DND-41 (cell line): ENCODE measurements around the gene P2RX1.
A peak's percentile ranks its signal among the peaks of the same experiment; 100 is the strongest.

Experiments used
- ATAC-seq: fragments of 200-7000 bp; cut with Tn5 transposase; 3 replicates; pipeline ENCODE4 v1.9.1; 2021; ENCODE audit warnings: low read depth; ENCODE audit not compliant: insufficient read depth
- DNase-seq: peaks from one replicate; pipeline ENCODE4 v3.0.0-alpha.2; 2020
- H2AFZ ChIP-seq: 2 replicates; pipeline ENCODE4 v1.6.0; 2012; ENCODE audit warnings: low read depth, low read length
- H3K27ac ChIP-seq: 2 replicates; pipeline ENCODE4 v1.5.1; 2012; ENCODE audit warnings: low read length, inconsistent platforms
- H3K27me3 ChIP-seq: fragments of 200-600 bp; sonication (generic); 2 replicates; pipeline ENCODE4 v1.6.0; 2012; ENCODE audit warnings: low read length, mild to moderate bottlenecking, inconsistent platforms; ENCODE audit not compliant: insufficient read depth, poor library complexity
- H3K36me3 ChIP-seq: 2 replicates; pipeline ENCODE4 v1.5.1; 2012; ENCODE audit warnings: low read length, inconsistent platforms; ENCODE audit not compliant: insufficient read depth
- H3K4me1 ChIP-seq: 2 replicates; pipeline ENCODE4 v1.5.1; 2012; ENCODE audit warnings: mild to moderate bottlenecking, low read length; ENCODE audit not compliant: insufficient read depth
- H3K4me2 ChIP-seq: 2 replicates; pipeline ENCODE4 v1.6.0; 2012; ENCODE audit warnings: mild to moderate bottlenecking, moderate library complexity, low read length, inconsistent platforms; ENCODE audit not compliant: insufficient read depth
- H3K4me3 ChIP-seq, 2 experiments: fragments of 200-600 bp in 1 of 2; shearing (Covaris generic) in 1 of 2; 2 replicates each; pipeline ENCODE4 v1.5.1; 2012 to 2016; ENCODE audit warnings: inconsistent platforms in 2 of 2, low read length in 2 of 2, mild to moderate bottlenecking in 2 of 2, low read depth in 1 of 2, moderate library complexity in 1 of 2
- H3K79me2 ChIP-seq: 2 replicates; pipeline ENCODE4 v1.6.0; 2012; ENCODE audit warnings: low read length, inconsistent platforms; ENCODE audit not compliant: insufficient read depth
- H3K9ac ChIP-seq: 2 replicates; pipeline ENCODE4 v1.6.0; 2012; ENCODE audit warnings: low read depth, mild to moderate bottlenecking, inconsistent platforms, low read length, moderate library complexity
- H3K9me3 ChIP-seq: 2 replicates; pipeline ENCODE4 v1.5.1; 2012; ENCODE audit warnings: low read length, moderate library complexity, mild to moderate bottlenecking, inconsistent platforms; ENCODE audit not compliant: insufficient read depth, severe bottlenecking
- H4K20me1 ChIP-seq: 2 replicates; pipeline ENCODE4 v1.6.0; 2012; ENCODE audit warnings: low read length; ENCODE audit not compliant: insufficient read depth
- EZH2 ChIP-seq: IDR thresholded peaks from 3 replicates; pipeline ENCODE4 v1.6.1; 2012; ENCODE audit warnings: borderline replicate concordance, low read depth, mild to moderate bottlenecking, moderate library complexity, low read length, inconsistent platforms; ENCODE audit not compliant: severe bottlenecking
- TF ChIP-seq, protein P1 (sequence below): IDR thresholded peaks from 2 replicates; pipeline ENCODE4 v1.5.1; 2012; ENCODE audit warnings: borderline replicate concordance, low read length, moderate library complexity, mild to moderate bottlenecking; ENCODE audit not compliant: poor library complexity, severe bottlenecking; ENCODE audit errors: extremely low read depth

P2RX1 gene

DNA sequence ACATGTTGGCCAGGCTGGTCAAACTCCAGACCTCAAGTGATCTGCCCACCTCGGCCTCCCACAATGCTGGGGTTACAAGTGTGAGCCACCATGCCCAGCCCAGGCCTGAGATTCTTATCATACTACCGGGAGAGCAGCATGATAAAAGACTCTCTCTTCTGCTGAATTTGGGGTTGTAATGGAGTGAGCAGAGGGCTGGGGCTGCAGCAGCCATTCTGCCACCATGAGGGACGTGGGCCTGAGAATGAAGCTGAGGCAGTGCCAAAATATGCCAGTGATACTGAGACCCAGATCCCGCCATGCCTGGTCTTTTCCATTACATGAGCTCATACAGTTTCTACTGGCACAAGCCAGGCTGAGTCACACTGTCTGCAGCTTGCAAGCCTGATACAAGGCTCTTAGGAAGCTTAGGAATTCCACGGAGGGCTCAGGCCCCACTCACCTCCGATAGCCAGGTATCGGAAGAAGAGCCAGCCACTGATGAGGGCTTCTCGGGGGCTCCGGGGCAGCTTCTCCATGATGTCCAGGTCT, 19.6 kb upstream of the P2RX1 start:
- no peak overlapping the region for H3K4me2 ChIP-seq
- H3K79me2 ChIP-seq: peaks cover 7% of the 10 kb centered on the region; the same call in 1 of the 2 replicates
- no peak for TF ChIP-seq EZH2
- TF ChIP-seq, protein P1, sequence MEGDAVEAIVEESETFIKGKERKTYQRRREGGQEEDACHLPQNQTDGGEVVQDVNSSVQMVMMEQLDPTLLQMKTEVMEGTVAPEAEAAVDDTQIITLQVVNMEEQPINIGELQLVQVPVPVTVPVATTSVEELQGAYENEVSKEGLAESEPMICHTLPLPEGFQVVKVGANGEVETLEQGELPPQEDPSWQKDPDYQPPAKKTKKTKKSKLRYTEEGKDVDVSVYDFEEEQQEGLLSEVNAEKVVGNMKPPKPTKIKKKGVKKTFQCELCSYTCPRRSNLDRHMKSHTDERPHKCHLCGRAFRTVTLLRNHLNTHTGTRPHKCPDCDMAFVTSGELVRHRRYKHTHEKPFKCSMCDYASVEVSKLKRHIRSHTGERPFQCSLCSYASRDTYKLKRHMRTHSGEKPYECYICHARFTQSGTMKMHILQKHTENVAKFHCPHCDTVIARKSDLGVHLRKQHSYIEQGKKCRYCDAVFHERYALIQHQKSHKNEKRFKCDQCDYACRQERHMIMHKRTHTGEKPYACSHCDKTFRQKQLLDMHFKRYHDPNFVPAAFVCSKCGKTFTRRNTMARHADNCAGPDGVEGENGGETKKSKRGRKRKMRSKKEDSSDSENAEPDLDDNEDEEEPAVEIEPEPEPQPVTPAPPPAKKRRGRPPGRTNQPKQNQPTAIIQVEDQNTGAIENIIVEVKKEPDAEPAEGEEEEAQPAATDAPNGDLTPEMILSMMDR: no peak
- no peak overlapping the region for H3K27ac ChIP-seq
- H3K9ac ChIP-seq: no peak overlapping the region
- H3K4me1 ChIP-seq: no peaks in the 10 kb centered on the region
- no peaks in the 10 kb centered on the region for H3K9me3 ChIP-seq
- H3K36me3 ChIP-seq: peaks cover 91% of the 10 kb centered on the region
- peaks cover 27% of the 10 kb centered on the region for H4K20me1 ChIP-seq
- no peak overlapping the region for H2AFZ ChIP-seq
- ATAC-seq (no peak), DNase-seq (no peak)
- no peaks in the 10 kb centered on the region for H3K27me3 ChIP-seq
- no peak overlapping the region for H3K4me3 ChIP-seq

DNA sequence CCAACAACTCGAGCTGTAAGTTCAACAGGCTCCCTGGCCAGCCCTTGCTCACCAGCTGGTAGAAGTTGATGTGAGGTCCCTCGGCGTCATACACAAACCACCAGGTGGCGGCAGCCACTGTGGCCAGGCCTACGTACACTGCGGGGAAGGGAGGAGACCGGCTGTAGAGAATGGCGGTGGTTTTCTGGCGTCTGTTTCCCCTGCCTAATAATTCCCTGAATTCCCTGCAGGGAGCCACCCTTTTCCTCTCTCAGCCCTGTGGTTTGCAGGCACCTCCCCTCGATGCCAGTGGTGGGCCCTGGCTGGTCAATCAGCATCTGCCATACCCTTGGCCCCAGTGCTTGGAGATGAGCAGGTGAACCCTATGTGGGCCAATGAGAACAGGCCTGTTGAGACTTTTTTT, 18.9 kb upstream of the P2RX1 start:
- peaks cover 7% of the 10 kb centered on the region; the same call in 1 of the 2 replicates for H3K79me2 ChIP-seq
- H3K27me3 ChIP-seq: no peaks in the 10 kb centered on the region
- no peak overlapping the region for H3K9ac ChIP-seq
- H4K20me1 ChIP-seq: peaks cover 29% of the 10 kb centered on the region
- peaks cover 93% of the 10 kb centered on the region for H3K36me3 ChIP-seq
- no peak for TF ChIP-seq EZH2
- TF ChIP-seq, protein P1: peak; percentile 70
- peak; percentile 55 for DNase-seq
- H3K9me3 ChIP-seq: no peaks in the 10 kb centered on the region
- ATAC-seq: peak; percentile 69
- no peaks in the 10 kb centered on the region for H3K4me1 ChIP-seq
- no peak overlapping the region for H2AFZ ChIP-seq
- no peak overlapping the region for H3K4me2 ChIP-seq
- H3K27ac ChIP-seq: no peak overlapping the region
- no peak overlapping the region for H3K4me3 ChIP-seq

DNA sequence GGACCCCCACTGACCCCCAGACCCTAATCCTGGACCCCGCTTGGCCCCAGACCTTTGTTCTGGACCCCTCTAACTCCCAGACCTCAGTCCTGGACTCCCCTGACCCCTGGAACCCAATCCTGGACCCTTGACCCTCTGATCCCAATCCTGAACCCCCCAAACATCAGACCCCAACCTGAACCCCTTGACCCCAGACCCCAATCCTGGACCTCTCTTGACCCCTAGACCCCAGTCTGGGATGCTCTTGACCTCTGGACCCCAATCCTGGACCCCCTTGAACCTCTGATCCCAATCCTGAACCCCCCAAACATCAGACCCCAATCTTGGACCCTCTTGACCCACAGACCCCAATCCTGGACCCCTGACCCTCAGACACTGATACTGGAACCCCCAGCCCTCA, 13.5 kb upstream of the P2RX1 start:
- Histone ChIP-seq H3K27ac (no peak overlapping the region), H3K27me3 (no peaks in the 10 kb centered on the region), H3K79me2 (no peaks in the 10 kb centered on the region), H3K4me2 (no peak overlapping the region), H3K4me1 (no peaks in the 10 kb centered on the region), H2AFZ (no peak overlapping the region), H4K20me1 (peaks cover 32% of the 10 kb centered on the region), H3K4me3 (no peak overlapping the region), H3K36me3 (peaks cover 93% of the 10 kb centered on the region), H3K9me3 (no peaks in the 10 kb centered on the region), H3K9ac (no peak overlapping the region)
- no peak for DNase-seq
- ATAC-seq: no peak
- no peak for TF ChIP-seq EZH2
- TF ChIP-seq, protein P1: no peak

DNA sequence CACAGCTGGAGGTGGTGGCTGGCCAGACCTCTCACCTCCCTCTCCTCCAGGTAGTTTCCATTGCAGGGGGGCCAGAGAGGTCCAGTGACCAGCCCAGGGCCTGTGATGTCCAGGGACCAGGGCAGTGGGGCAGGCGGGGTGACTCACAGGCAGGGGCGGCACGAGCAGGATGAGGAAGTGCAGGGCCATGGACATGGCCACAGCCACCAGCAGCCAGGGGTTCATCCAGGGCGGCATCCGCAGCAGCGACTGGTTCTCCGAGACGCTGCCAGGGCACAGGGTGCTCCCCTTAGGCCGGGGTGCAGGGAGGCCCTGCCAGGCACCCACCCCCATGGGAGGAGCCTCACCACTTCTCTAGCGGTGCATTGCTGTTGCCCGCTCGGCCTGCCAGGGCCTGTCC, 12.9 kb upstream of the P2RX1 start:
- Histone ChIP-seq H4K20me1 (peaks cover 37% of the 10 kb centered on the region), H3K27me3 (no peaks in the 10 kb centered on the region), H3K4me2 (no peak overlapping the region), H3K4me1 (no peaks in the 10 kb centered on the region), H3K79me2 (no peaks in the 10 kb centered on the region), H3K9ac (no peak overlapping the region), H3K4me3 (no peak overlapping the region), H2AFZ (no peak overlapping the region), H3K36me3 (peaks cover 93% of the 10 kb centered on the region), H3K27ac (no peak overlapping the region), H3K9me3 (no peaks in the 10 kb centered on the region)
- no peak for TF ChIP-seq EZH2
- TF ChIP-seq, protein P1: no peak
- no peak for ATAC-seq
- DNase-seq: no peak
